SIG-M5 treated with dmso at 0.1 percent for 504 hours (cell line): ENCODE data around the gene JADE3.

ENCODE experiments used
- DNase-seq: peaks from one replicate; lab custom pipeline; 2025; ENCODE audit not compliant: unreplicated experiment; lab: John Stamatoyannopoulos, UW

JADE3 gene

GRCh38 chrX:46912098-46912602 lies at the start of gene JADE3:
Gene JADE3 (plus strand): TSS chrX:46912421. CDS start chrX:46984895, 72,474 bp downstream.
- peak; percentile 57 for DNase-seq

- no peak for DNase-seq
These were observed 49.1 kb upstream of the JADE3 start for GRCh38 chrX:46863072-46863471.

GRCh38 chrX:46864606-46865005 lies 47.6 kb upstream of the JADE3 start:
- DNase-seq: no peak

- no peak for DNase-seq
These were observed 46.9 kb upstream of the JADE3 start for GRCh38 chrX:46865281-46865680.

GRCh38 chrX:46866726-46867125 lies 45.5 kb upstream of the JADE3 start:
- DNase-seq: no peak

GRCh38 chrX:46873746-46874145 lies 38.5 kb upstream of the JADE3 start:
- DNase-seq: no peak

- no peak for DNase-seq
These were observed 35.3 kb upstream of the JADE3 start for GRCh38 chrX:46876901-46877300.

GRCh38 chrX:46882266-46882665 lies 30.0 kb upstream of the JADE3 start:
- DNase-seq: no peak

- DNase-seq: no peak
These were observed 27.4 kb upstream of the JADE3 start for GRCh38 chrX:46884799-46885198.

- DNase-seq: no peak
These were observed 14.0 kb upstream of the JADE3 start for GRCh38 chrX:46898207-46898606.

- peak; percentile 38 for DNase-seq
These were observed 8.6 kb upstream of the JADE3 start for GRCh38 chrX:46903458-46904242.

GRCh38 chrX:46904626-46905025 lies 7.6 kb upstream of the JADE3 start:
- no peak for DNase-seq

GRCh38 chrX:46910415-46910814 lies 1.8 kb upstream of the JADE3 start:
- DNase-seq: no peak

- DNase-seq: peak; percentile 21
These were observed 626 bp downstream of the JADE3 start for GRCh38 chrX:46912603-46913491.

- peak; percentile 13 for DNase-seq
These were observed 1.4 kb downstream of the JADE3 start for GRCh38 chrX:46913667-46914066.

- no peak for DNase-seq
These were observed 4.1 kb downstream of the JADE3 start for GRCh38 chrX:46916273-46916672.

- DNase-seq: no peak
These were observed 5.4 kb downstream of the JADE3 start for GRCh38 chrX:46917622-46918021.

- DNase-seq: no peak
These were observed 6.2 kb downstream of the JADE3 start for GRCh38 chrX:46918434-46918833.

GRCh38 chrX:46920235-46920634 lies 8.0 kb downstream of the JADE3 start:
- DNase-seq: no peak

- no peak for DNase-seq
These were observed 10.4 kb downstream of the JADE3 start for GRCh38 chrX:46922611-46923010.

GRCh38 chrX:46927718-46928117 lies 15.5 kb downstream of the JADE3 start:
- DNase-seq: no peak
